Fibroblast of pulmonary artery (primary cell): Measurements from ENCODE around the gene SIGLEC10.
"Not testable (repeated sequence)": the region's sequence is repeated elsewhere in the genome, so short reads cannot be mapped to it uniquely, and the experiment has no call there.

ENCODE experiments used
- DNase-seq: peaks from one replicate; pipeline ENCODE4 v3.0.0-alpha.2; 2010; ENCODE audit warnings: low read depth
- H3K4me3 ChIP-seq: replicated peaks from 2 replicates; pipeline ENCODE4 v1.5.1; 2011; ENCODE audit warnings: low read depth, mild to moderate bottlenecking, control low read depth, low read length, moderate library complexity
- TF ChIP-seq, protein P1 (sequence below): IDR thresholded peaks from 2 replicates; pipeline ENCODE4 v1.5.1; 2011; ENCODE audit warnings: mild to moderate bottlenecking, control low read depth, low read length, inconsistent platforms; ENCODE audit errors: missing control alignments

Gene SIGLEC10

DNA sequence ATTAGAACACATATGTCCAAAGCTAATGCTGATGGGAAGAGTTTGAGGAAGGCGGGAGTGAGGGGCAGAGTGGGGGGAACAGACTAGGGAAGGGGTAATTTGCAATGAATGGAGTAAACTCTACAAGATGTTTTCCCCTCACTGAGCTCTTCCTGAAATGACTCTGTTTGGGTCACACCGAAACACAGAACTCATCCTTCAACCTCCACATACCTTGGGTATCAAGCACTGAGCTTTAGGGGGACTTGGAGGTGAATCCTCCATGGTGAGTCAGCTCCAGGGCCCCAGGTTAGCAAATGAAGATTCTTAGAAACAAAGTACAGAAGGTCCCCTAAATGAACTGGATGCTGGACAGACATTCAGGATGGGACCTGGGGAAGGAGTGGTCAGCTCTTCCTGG, 1.3 kb upstream of the SIGLEC10 start:
- no peak overlapping the region for H3K4me3 ChIP-seq
- DNase-seq = no peak
- TF ChIP-seq, protein P1, sequence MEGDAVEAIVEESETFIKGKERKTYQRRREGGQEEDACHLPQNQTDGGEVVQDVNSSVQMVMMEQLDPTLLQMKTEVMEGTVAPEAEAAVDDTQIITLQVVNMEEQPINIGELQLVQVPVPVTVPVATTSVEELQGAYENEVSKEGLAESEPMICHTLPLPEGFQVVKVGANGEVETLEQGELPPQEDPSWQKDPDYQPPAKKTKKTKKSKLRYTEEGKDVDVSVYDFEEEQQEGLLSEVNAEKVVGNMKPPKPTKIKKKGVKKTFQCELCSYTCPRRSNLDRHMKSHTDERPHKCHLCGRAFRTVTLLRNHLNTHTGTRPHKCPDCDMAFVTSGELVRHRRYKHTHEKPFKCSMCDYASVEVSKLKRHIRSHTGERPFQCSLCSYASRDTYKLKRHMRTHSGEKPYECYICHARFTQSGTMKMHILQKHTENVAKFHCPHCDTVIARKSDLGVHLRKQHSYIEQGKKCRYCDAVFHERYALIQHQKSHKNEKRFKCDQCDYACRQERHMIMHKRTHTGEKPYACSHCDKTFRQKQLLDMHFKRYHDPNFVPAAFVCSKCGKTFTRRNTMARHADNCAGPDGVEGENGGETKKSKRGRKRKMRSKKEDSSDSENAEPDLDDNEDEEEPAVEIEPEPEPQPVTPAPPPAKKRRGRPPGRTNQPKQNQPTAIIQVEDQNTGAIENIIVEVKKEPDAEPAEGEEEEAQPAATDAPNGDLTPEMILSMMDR = no peak

DNA sequence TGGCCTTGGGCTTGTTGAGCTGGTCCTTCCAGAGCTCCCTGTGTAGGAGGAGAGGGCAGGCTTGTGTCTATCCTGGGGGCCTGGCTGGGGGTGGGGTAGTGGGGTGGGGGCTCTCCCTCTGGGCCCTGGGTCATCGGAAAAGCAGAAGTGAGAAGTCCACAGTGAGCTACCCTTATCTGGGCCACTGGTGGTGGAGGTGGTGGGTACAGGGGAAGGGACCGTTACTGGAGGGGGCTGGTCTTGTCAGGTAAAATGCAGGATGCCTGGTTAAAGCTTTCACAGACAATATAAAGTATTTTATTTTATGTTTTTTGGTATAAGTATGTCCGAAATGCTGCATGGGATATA, 342 bp upstream of the SIGLEC10 start:
- TF ChIP-seq, protein P1 = no peak
- no peak overlapping the region for H3K4me3 ChIP-seq
- DNase-seq = no peak

DNA sequence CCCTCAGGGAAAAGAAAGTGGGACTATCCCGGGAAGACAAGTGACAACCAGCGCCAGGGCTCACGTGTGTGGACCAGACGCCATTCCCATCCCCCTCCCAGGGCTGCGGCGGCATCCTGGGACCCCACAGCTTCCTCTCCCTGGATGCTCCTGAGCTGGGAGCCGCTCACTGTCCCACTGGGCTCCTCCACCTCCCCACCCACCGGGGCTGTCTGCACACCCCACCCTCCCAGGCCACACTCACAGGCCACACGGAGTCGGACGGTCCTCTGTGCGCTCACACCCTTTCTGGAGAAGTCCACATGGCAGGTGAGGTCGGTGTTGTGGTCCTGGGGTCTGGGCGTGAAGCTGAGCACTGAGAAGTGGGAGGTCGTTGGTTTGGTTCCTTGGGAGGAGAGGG, 1.0 kb downstream of the SIGLEC10 start:
- DNase-seq, H3K4me3 ChIP-seq: not testable (repeated sequence)

DNA sequence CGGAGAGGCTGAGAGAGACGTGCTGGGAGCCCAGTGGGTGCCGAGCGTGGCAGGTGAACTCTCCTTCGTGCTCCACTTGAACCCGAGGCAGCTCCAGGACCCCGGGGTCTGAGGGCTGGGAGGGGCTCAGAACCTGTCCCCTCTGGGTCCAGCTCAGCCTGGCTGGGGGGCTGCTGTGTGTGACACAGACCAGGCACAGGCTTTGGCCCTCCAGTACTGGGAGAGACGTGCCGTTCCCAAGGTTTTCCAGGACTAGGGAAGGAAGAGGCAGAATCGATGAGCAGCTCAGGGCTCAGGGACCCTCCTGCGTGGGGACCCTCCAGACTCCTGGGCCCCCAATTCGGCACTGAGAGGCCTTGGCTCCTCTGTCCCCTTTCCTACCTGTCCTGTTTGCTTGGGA, 2.3 kb downstream of the SIGLEC10 start:
- TF ChIP-seq, protein P1 = no peak
- no peak for DNase-seq
- H3K4me3 ChIP-seq = no peak overlapping the region

DNA sequence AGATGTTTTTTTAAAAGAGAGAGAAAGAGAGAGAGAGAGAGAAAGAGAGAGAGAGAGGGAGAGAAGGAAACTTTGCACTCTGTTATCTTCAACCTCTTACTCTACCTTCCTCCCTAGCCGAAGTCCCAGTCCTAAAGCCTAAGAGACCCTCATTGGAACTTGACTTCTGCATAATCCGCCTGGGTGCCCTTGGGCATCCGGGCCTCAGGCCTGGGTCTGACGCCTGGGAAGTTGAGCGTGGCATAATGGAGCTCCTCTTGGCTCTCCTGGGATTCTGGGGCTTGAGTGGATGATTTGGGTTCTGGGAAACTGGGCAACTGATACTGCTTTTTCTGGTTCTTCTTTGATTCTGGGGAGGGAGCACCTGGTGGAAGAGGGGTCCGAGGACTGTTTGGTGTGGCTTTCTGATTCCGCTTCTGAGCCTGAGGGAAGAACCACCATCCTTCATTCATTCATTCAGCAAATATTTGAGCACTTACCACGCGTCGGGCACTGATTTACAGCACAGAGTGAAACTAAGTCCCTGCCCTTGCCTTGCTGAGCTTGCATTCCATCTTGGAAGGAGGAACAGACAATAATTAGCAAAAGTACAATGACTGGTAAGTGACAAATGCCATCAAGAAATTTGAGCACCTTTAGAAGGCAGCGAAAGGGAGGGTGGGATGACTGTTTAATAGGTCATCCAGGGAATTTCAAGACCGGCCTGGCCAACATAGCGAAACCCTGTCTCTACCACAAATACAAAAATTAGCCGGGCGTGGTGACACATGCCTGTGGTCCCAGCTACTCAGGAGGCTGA, 6.3 kb downstream of the SIGLEC10 start:
- H3K4me3 ChIP-seq = no peak overlapping the region
- no peak for DNase-seq
- TF ChIP-seq, protein P1 = no peak

DNA sequence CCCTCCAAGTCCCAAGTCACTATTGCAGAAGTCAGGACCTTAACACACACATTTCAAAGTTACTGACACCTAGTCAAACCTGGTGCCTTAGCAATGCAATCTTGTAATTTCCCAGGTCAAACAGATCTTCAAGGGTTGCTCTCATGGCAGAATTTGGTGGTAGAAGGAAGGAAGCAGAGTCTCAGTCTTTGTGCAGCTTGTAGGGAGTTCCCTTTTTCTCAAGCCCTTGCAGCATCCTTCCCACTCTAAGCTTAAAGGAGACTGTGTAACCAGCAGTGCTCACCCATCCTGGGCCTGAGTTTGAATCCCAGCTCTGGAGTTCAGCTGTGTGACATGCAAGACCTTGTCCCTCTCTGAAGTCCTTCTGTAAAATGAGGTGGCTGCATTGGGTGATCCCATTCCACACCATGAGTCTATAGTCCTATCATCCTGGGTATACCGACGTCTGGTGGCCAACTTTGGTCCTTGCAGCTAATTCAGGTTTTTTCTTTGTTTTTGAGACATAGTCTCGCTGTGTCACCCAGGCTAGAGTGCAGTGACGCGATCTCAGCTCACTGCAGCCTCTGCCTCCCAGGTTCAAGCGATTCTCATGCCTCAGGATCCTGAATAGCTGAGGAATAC, 9.8 kb downstream of the SIGLEC10 start:
- H3K4me3 ChIP-seq = no peak overlapping the region

DNA sequence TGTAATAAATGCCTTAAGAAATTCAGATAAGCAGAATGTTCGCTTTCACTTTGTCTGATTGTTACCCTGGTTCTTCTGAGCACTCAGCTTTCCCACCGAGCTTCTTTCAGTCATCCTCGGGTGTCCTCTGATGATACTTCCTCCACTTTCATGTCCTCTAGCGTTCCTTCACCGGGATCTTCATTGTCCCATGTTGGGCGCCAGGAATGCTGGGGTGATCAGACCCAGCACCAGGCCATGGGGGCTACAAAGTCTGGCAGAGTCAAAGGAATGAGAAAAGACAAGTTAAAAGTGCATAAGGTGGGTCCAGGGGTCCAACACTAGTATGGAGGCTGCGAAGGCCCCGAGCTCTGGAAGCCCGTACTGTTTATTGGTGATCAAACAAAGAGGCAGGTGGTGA, 15.3 kb downstream of the SIGLEC10 start:
- DNase-seq = no peak
- TF ChIP-seq, protein P1 = no peak
- no peak overlapping the region for H3K4me3 ChIP-seq

More for the DNA sequence above, 9.8 kb downstream of the SIGLEC10 start:
- TF ChIP-seq, protein P1 = peak; percentile 56
- peak; percentile 39 for DNase-seq

DNA sequence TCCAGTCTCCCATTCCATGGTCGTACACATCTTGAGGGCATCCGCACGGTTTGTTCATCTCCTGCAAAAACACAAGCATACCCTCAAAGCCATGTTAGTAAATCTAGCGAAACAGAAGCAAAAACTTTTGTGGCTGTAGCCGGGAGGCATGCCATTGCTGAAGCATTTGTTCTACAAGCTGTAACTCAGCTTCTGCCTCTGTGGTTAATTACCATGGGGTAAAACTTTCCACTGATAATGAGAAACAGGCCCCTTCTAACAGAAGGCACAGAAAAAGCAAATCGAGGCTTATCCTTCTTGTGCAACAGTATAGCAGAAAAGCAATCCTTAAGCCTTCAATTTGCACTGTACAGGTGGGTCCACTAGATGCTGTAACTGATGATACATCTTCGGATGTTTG, 17.5 kb downstream of the SIGLEC10 start:
- DNase-seq, H3K4me3 ChIP-seq: not testable (repeated sequence)
